IPS DF 4.7 (cell line): Measurements from ENCODE around the gene TPK1.

Experiments
- DNase-seq: peaks from one replicate; pipeline ENCODE4 v3.0.0-alpha.2; 2013; ENCODE audit warnings: low spot score; ENCODE audit errors: extremely low read depth

The TPK1 gene

DNA sequence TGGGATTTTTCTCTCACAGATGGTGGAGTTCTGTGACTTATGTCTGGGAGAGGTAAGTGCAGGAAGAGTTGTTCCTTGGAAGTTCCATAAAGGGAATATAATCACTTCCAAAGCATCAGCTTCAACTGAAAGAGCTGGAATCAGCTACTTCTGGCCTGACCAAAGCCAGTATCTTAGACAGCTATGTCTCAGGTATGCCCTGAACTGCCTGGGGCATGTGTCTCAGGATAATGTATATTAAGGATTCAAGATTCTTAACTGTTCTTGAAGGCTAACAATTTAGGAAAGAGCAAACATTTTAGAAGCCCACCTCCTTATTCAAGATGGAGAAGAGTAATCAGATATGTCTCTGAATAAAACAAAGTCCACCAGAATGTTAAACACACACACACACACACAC lies 420.0 kb downstream of the TPK1 start:
- no peak for DNase-seq

DNA sequence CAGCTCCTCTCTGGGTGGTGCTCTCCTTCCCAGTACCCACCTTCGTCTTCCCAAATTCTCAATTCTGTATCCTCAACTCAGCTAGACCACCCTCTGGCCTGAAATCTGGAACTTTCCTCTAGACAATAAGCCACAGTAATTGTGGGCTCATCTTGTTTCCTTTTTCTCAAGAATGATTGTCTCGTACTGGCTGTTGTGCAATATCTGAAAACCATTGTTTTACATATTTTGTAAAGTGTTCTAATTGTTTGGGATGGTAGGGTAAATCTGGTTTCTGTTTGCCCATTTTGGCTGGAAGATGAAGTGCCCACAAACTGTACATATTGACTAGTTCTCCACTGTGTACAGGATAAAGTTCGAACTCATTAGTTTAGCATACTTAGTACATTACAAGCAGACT lies 421.0 kb downstream of the TPK1 start:
- DNase-seq: no peak

DNA sequence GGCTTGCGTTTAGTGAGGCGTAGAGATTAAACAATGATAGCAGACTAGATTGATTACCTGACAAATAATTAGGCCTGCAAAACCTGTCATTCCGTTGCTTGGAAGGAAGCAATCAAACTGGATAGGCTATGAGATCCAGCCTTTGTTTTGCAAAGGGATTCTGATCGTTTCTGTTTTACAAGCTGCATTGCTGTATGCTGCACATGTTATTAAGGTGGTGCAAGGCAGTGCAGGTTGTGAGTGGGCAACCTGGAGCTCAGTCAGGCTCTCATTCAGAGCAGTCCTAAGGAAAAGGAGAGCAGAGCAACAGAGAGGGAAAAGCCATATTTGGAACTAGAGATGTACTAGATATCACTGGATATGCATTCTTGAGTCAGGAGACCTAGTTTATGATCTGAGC lies 425.4 kb downstream of the TPK1 start:
- no peak for DNase-seq

DNA sequence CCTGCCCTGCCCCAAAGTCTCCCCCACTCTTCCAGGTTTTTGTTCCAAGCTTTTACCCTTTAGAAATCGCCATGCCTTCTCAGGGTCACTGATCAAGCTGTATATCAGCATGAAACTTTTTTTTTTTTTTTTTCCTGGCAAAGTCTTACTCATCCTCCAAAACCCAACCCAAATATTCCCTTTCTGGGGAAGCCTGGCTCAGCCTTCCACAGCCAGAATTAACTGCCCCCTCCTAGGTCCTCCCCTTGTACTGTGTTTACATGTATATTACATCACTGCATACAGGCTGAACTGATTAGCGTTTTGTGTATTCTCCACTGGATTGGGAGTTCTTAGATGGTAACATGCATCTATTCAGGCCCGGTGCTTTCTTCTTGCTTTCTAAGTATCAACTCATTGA lies 427.7 kb downstream of the TPK1 start:
- DNase-seq: no peak

- DNase-seq: no peak
Observed at GRCh38 chr7:144407266-144407931, 428.5 kb downstream of the TPK1 start.

DNA sequence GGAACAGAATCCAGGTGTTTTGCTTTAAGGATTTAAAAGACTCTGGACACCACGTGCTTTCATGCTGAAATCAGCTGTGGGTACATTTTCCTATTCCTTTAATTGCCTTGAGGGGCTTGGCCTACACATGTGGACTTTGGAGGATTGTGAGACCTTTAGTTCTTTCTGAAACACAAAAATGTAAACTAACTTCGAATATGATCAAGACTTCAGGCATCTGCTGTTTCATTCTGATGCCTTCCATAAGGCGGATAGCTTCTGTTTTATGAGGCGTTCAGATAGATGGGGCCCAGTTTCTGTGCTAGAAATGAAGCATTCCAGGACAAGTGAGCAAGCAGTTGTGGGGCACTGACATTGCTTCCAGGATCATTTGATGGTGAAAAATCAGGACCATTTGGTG lies 430.9 kb downstream of the TPK1 start:
- DNase-seq: no peak

DNA sequence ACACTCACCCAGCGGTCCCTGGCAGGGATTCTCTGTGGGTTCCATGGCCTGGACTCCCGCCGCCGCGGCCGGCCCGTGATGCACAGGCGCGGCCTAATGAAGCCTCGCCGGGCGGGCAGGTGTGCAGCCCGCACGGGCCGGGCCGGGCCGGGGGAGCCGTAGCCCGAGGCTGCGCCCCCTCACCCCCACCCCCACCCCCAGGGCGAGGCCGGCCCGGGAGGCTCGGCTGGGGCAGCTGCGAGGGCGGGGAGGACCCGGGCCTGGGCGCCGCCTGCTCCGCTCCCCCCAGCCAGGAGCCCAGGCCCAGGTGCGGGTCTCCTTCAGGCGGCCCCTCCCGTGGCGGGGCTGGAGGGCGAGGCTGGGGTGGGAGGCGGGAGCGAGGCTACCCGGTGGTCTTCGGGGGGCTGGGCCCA lies 432.2 kb downstream of the TPK1 start, which contains the start of gene NOBOX:
NOBOX (minus strand) TSS at position 45 of the 413 bp plus-strand sequence.
- DNase-seq: no peak

GRCh38 chr7:144403102-144403501 lies 432.8 kb downstream of the TPK1 start:
- no peak for DNase-seq
